BE2C (cell line): ENCODE results near the gene WDR91.
"Not testable (repeated sequence)": the region's sequence is repeated elsewhere in the genome, so short reads cannot be mapped to it uniquely, and the experiment has no call there.

Experiments used
- DNase-seq: peaks from one replicate; pipeline ENCODE4 v3.0.0-alpha.2; 2020
- H3K27me3 ChIP-seq: fragments of 250-450 bp; sonication (Bioruptor Pico); 2 replicates; pipeline ENCODE4 v1.5.1; 2020; ENCODE audit warnings: mild to moderate bottlenecking
- H3K36me3 ChIP-seq: fragments of 250-450 bp; sonication (Bioruptor Pico); 2 replicates; pipeline ENCODE4 v1.5.1; 2020; ENCODE audit warnings: mild to moderate bottlenecking
- H3K4me1 ChIP-seq: fragments of 250-450 bp; sonication (Bioruptor Pico); 2 replicates; pipeline ENCODE4 v1.5.1; 2020
- H3K4me3 ChIP-seq: 2 replicates; pipeline ENCODE4 v1.5.1; 2011; ENCODE audit warnings: low read depth, low read length
- H3K9me3 ChIP-seq: fragments of 250-450 bp; sonication (Bioruptor Pico); 2 replicates; pipeline ENCODE4 v1.5.1; 2020
- TF ChIP-seq, protein P1 (sequence below): IDR thresholded peaks from 2 replicates; pipeline ENCODE4 v1.5.1; 2012; ENCODE audit warnings: mild to moderate bottlenecking, low read depth, low read length

The WDR91 gene

DNA sequence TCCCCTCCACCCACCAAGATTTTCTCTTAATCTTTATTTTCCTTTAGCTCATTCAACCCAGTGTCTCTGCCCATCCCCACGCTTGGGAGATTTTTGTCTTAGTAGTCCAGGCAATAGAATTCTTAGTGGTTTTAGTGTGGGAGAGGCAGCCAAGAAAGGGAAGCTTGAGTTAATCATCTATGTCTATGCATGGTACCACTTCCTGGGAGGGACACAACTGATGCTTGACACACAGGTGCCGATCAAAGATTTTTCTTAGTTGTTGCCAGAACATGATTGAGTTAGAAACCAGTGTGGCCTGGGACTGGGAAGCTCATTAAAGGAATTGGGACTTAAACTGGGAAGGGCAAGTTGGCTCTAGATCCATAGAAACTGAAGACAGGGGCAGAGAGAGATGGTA is 25.4 kb upstream of the WDR91 start:
- Histone ChIP-seq H3K4me1 (no peaks in the 10 kb centered on the region), H3K9me3 (no peaks in the 10 kb centered on the region), H3K4me3 (no peak overlapping the region), H3K27me3 (no peaks in the 10 kb centered on the region), H3K36me3 (no peaks in the 10 kb centered on the region)
- no peak for DNase-seq
- TF ChIP-seq, protein P1, sequence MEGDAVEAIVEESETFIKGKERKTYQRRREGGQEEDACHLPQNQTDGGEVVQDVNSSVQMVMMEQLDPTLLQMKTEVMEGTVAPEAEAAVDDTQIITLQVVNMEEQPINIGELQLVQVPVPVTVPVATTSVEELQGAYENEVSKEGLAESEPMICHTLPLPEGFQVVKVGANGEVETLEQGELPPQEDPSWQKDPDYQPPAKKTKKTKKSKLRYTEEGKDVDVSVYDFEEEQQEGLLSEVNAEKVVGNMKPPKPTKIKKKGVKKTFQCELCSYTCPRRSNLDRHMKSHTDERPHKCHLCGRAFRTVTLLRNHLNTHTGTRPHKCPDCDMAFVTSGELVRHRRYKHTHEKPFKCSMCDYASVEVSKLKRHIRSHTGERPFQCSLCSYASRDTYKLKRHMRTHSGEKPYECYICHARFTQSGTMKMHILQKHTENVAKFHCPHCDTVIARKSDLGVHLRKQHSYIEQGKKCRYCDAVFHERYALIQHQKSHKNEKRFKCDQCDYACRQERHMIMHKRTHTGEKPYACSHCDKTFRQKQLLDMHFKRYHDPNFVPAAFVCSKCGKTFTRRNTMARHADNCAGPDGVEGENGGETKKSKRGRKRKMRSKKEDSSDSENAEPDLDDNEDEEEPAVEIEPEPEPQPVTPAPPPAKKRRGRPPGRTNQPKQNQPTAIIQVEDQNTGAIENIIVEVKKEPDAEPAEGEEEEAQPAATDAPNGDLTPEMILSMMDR, result no peak

DNA sequence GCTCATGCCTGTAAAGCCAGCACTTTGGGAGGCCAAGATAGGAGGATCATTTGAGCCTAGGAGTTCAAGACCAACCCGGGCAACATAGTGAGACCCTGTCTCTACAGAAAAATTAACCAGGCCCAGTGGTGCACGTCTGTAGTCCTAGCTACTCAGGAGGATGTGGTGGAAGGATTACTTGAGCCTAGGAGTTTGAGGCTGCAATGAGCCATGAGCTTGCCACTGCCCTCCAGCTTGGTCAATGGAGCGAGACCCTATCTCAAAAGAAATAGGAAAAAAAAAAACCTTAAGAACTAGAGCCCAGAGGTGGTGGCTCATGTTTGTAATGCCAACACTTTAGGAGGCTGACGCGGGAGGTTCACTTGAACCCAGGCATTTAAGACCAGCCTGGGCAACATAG is 24.5 kb upstream of the WDR91 start:
- Histone ChIP-seq H3K36me3 (no peaks in the 10 kb centered on the region), H3K9me3 (no peaks in the 10 kb centered on the region), H3K4me3 (no peak overlapping the region), H3K27me3 (no peaks in the 10 kb centered on the region), H3K4me1 (no peaks in the 10 kb centered on the region)
- TF ChIP-seq, protein P1, result no peak
- DNase-seq, result no peak

DNA sequence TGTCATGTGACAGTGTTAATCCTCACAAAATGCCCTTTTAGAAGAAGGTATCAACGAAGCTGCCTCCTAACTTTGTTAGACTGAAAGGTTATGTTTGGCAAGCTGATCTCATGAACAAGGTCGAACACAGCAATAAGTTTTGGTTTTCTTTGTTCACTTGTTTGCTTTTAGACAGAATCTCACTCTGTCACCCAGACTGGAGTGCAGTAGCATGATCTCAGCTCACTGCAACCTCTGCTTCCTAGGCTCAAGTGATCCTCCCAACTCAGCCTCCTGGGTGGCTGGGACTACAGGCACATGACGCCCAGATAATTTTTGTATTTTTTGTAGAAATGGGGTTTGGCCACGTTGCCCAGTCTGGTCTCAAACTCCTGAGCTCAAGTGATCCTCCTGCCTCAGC is 23.4 kb upstream of the WDR91 start:
- Histone ChIP-seq H3K36me3 (no peaks in the 10 kb centered on the region), H3K4me3 (no peak overlapping the region), H3K4me1 (no peaks in the 10 kb centered on the region), H3K9me3 (no peaks in the 10 kb centered on the region), H3K27me3 (no peaks in the 10 kb centered on the region)
- TF ChIP-seq, protein P1, result no peak
- DNase-seq, result no peak

DNA sequence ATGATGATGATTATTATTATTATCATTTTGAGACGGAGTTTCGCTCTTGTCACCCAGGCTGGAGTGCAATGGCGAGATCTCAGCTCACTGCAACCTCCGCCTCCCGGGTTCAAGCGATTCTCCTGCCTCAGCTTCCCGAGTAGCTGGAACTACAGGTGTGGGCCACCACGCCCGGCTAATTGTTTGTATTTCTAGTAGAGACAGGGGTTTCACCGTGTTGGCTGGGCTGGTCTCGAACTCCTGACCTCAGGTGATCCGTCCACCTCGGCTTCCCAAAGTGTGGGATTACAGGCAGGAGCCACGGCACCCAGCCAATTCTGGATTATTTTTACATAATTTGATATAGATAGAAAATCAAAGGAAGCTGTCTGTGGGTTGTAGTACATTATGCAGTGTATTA is 22.8 kb upstream of the WDR91 start:
- not testable (repeated sequence) for H3K36me3 ChIP-seq, H3K4me1 ChIP-seq, DNase-seq, H3K9me3 ChIP-seq, H3K4me3 ChIP-seq, H3K27me3 ChIP-seq

DNA sequence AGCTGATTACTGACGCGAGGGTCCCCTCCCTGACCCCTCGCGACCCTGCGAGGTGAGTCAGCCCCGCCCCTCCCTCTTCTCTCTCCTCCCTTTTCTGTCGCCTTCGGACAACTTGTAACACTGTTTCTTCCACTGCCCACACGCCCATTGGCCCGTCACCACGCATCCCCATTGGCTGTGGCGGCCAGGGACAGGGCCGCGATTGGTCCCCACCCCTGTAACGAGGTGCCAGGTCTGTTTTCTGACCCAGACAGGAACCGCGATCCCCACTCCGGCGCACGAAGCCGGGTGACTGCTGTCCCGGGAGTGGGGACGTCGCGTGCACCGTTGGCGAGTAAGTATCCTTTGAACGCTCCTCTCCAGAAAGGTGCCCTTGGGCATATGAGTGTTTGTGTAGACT is 22.2 kb upstream of the WDR91 start, which contains the start of gene STRA8:
TSS of gene STRA8 (plus strand) at position 269 of the 400 bp plus-strand sequence. CDS start 6,687 bp downstream, outside the sequence.
- no peaks in the 10 kb centered on the region for H3K27me3 ChIP-seq
- H3K36me3 ChIP-seq, result no peaks in the 10 kb centered on the region
- no peaks in the 10 kb centered on the region for H3K9me3 ChIP-seq
- H3K4me3 ChIP-seq, result no peak within 1 kb of the TSS
- TF ChIP-seq, protein P1, result no peak
- no peaks in the 10 kb centered on the region for H3K4me1 ChIP-seq
- no peak for DNase-seq

DNA sequence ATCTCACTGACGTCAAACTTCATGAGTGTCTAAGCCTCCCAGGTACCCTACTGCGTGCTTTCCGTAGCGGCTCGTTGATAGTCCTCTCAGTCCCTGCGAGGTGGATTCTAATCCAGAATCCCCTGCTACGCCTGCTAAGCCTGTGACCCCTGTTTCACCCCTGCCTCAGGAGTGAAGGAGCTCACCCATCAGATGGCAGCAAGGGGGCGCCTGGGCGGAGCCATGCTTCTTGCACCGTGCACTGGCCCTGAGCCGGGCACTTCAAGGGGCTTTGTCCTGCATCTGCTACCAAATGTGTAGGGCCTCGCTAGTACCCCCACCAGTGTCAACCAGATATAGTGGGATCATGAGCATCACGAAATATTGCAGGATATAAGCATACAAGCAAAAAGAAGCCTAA is 21.4 kb upstream of the WDR91 start:
- H3K9me3 ChIP-seq, result no peaks in the 10 kb centered on the region
- no peak overlapping the region for H3K4me3 ChIP-seq
- H3K27me3 ChIP-seq, result no peaks in the 10 kb centered on the region
- no peaks in the 10 kb centered on the region for H3K4me1 ChIP-seq
- DNase-seq, result peak; percentile 33
- TF ChIP-seq, protein P1, result peak; percentile 40
- H3K36me3 ChIP-seq, result no peaks in the 10 kb centered on the region

DNA sequence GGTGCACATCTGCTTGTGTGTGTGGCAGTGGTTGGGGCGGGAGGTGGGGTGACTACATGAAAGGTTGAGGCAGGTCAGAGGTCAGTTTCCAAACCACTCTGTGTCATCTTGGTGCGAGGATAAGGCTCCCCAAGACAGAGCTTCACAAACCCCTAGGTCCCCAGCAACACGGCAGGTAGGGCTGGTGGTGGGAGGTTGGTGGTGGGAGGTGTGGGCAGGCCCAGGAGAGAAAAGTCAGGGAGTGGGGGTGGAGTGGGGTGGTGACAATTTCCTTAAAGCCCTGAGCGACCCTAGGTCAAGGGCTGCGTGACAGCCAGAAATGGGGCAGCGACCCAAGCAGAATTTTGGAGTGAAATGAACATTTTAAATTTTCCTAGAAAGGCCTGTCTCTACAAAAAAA is 20.8 kb upstream of the WDR91 start:
- Histone ChIP-seq H3K9me3 (no peaks in the 10 kb centered on the region), H3K4me1 (no peaks in the 10 kb centered on the region), H3K27me3 (no peaks in the 10 kb centered on the region), H3K4me3 (no peak overlapping the region), H3K36me3 (no peaks in the 10 kb centered on the region)
- no peak for DNase-seq
- TF ChIP-seq, protein P1, result no peak
